Mucosa of gallbladder (tissue), 1 donor: ENCODE measurements around the gene ARHGEF37. TPM values are rescaled to one million over a fixed set of nuclear protein-coding genes. Genes with fewer than 3 reads are reported as not detected.
"Not testable (repeated sequence)": the region's sequence is repeated elsewhere in the genome, so short reads cannot be mapped to it uniquely, and the experiment has no call there.

Source experiments
- DNase-seq: peaks from one replicate; pipeline ENCODE4 v3.0.0-alpha.2; 2020; ENCODE audit warnings: low spot score
- total RNA-seq: library from RNA; stranded (reverse); gene quantifications from one replicate; pipeline ENCODE4 v1.2.1, GENCODE V29; 2021
- donor health status: DM: no; HTN: no; CAD: no.

Gene ARHGEF37
- total RNA-seq, 1 donor from 2014 or later, result 32.8 TPM

GRCh38 chr5:149564542-149565140 lies 16.7 kb upstream of the ARHGEF37 start:
- not testable (repeated sequence) for DNase-seq

GRCh38 chr5:149567226-149567625 lies 14.1 kb upstream of the ARHGEF37 start:
- no peak for DNase-seq

GRCh38 chr5:149572170-149572569 lies 9.1 kb upstream of the ARHGEF37 start:
- DNase-seq, result no peak

- no peak for DNase-seq
Measured at GRCh38 chr5:149572576-149573231, 8.6 kb upstream of the ARHGEF37 start.

GRCh38 chr5:149575131-149575530 lies 6.2 kb upstream of the ARHGEF37 start:
- no peak for DNase-seq

GRCh38 chr5:149576021-149576420 lies 5.3 kb upstream of the ARHGEF37 start:
- no peak for DNase-seq

- no peak for DNase-seq
Measured at GRCh38 chr5:149578896-149579295, 2.4 kb upstream of the ARHGEF37 start.

GRCh38 chr5:149580808-149581191 lies 498 bp upstream of the ARHGEF37 start:
- no peak for DNase-seq

- peak; percentile 40 for DNase-seq
Measured at GRCh38 chr5:149581931-149582768, 852 bp downstream of the ARHGEF37 start.

- DNase-seq, result peak; percentile 56
Measured at GRCh38 chr5:149583394-149583793, 2.1 kb downstream of the ARHGEF37 start.

GRCh38 chr5:149584121-149584520 lies 2.8 kb downstream of the ARHGEF37 start:
- no peak for DNase-seq

GRCh38 chr5:149585910-149586309 lies 4.6 kb downstream of the ARHGEF37 start:
- no peak for DNase-seq

GRCh38 chr5:149586708-149587318 lies 5.5 kb downstream of the ARHGEF37 start:
- DNase-seq, result no peak

GRCh38 chr5:149588936-149589335 lies 7.6 kb downstream of the ARHGEF37 start:
- DNase-seq, result no peak

- no peak for DNase-seq
Measured at GRCh38 chr5:149593370-149593769, 12.1 kb downstream of the ARHGEF37 start.

- DNase-seq, result no peak
Measured at GRCh38 chr5:149594206-149594895, 13.1 kb downstream of the ARHGEF37 start.

GRCh38 chr5:149595105-149595504 lies 13.8 kb downstream of the ARHGEF37 start:
- not testable (repeated sequence) for DNase-seq

- no peak for DNase-seq
Measured at GRCh38 chr5:149596712-149597111, 15.4 kb downstream of the ARHGEF37 start.

- DNase-seq, result no peak
Measured at GRCh38 chr5:149597618-149598017, 16.3 kb downstream of the ARHGEF37 start.

- DNase-seq, result not testable (repeated sequence)
Measured at GRCh38 chr5:149598234-149598633, 16.9 kb downstream of the ARHGEF37 start.

GRCh38 chr5:149598966-149599365 lies 17.7 kb downstream of the ARHGEF37 start:
- DNase-seq, result no peak

GRCh38 chr5:149599375-149599774 lies 18.1 kb downstream of the ARHGEF37 start:
- DNase-seq, result no peak
